GM18507 (cell line): ENCODE data around the gene SACS.
"Not testable (repeated sequence)": the region's sequence is repeated elsewhere in the genome, so short reads cannot be mapped to it uniquely, and the experiment has no call there.

Source experiments
- DNase-seq: peaks from one replicate; pipeline ENCODE4 v3.0.0; 2011; ENCODE audit warnings: low read depth; ENCODE audit not compliant: insufficient read length; ENCODE audit errors: extremely low spot score
- FAIRE-seq: peaks from 2 replicates; lab custom pipeline; 2011; peaks lifted over from hg19 to GRCh38; lab: Jason Lieb, UNC

SACS gene

GRCh38 chr13:23456437-23457210, 23.1 kb upstream of the SACS start:
- FAIRE-seq, result no peak
- no peak for DNase-seq

DNA sequence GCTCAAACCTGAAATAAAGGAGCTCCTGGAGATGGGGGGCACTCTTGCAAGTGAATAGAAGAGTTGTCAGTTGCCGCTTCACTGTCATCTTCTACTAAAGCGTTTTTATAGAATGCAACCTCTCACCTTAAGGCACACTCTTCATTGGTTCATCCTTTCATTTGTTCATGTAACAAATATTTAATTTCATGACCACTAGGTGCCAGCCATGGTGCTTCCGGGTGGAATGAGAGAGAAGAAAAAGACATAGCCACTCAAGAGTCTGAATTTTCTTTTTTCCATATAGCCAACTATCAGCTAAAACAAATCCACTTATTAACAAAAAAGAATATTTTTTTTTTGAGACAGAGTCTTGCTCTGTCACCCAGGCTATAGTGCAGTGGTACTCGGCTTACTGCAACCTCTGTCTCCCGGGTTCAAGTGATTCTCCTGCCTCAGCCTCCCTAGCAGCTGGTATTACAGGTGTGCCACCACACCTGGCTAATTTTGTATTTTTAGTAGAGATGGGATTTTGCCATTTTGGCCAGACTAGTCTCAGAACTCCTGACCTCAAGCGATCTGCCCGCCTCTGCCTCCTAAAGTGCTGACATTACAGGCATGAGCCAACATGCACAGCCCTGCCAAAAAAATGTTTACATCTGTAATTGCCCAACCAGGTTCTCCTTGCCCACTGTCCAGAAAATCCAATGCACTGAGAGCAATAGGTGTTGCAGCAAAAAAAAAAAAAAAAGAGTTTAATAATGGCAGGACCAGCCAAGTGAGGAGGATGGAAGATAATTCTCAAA, 22.1 kb upstream of the SACS start:
- no peak for DNase-seq
- FAIRE-seq, result no peak

- FAIRE-seq, result no peak
- DNase-seq, result no peak
These were observed 19.6 kb upstream of the SACS start for GRCh38 chr13:23453132-23453531.

- FAIRE-seq (no peak), DNase-seq (no peak)
These were observed 17.0 kb upstream of the SACS start for GRCh38 chr13:23450340-23451046.

- FAIRE-seq (no peak), DNase-seq (no peak)
These were observed 16.1 kb upstream of the SACS start for GRCh38 chr13:23449398-23450162.

DNA sequence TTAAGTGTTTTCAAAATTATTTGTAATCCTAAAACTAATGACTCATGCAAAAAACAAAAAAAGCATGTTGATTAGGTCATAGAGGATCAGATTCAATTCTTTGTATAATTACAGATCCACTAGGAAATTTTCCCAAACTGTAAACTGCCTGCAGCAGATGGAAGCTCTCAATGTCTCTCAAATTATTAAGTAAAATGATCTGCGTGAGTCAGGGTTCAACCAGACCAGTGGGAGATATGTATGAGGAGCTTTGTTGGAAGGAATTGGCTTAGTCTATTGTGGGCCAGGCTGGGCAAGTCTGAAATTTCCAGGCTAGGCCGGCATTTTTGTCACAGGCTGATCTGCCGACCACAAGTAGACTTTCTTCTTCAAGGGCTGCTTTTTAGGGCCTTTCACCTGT, 14.4 kb upstream of the SACS start:
- FAIRE-seq (no peak), DNase-seq (no peak)

GRCh38 chr13:23445794-23446193, 12.3 kb upstream of the SACS start:
- FAIRE-seq (no peak), DNase-seq (no peak)

DNA sequence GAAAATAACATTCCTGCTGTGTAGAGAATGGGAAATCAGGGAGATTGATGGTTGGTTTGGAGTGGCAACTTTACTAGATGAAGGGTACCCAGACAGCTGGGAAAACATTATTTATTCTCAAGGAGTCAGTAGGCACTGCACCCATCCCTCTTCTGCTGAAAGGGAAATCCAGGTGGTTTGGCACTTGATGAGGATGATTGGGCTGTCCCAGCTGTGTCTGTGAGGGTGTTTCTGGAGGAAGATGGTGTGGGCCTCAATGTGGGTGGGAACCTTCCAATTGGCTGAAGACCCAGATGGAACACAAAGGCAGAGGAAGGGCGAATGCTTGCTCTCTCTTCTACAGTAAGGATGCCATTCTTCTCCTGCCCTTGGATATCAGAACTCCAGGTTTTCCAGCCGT, 10.4 kb upstream of the SACS start:
- no peak for FAIRE-seq
- no peak for DNase-seq

DNA sequence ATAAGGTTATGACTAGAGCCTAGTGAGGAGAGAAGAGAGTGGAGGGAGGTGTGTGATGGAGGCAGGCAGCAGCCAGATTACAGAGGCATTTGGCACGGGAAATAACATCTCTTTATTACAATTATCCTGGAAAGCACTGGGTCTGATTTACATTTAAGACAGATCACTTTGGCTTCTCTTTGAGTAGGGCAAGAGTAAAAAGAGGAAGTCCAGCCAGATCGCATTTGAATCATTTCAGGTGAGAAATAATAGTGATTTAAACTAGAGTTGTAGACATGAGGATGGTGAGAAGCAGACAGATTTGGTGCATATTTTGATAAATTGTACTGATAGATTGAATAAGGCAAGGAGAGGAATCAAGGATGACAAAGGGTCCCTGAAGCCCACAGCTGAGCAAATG, 9.6 kb upstream of the SACS start:
- FAIRE-seq (no peak), DNase-seq (no peak)

DNA sequence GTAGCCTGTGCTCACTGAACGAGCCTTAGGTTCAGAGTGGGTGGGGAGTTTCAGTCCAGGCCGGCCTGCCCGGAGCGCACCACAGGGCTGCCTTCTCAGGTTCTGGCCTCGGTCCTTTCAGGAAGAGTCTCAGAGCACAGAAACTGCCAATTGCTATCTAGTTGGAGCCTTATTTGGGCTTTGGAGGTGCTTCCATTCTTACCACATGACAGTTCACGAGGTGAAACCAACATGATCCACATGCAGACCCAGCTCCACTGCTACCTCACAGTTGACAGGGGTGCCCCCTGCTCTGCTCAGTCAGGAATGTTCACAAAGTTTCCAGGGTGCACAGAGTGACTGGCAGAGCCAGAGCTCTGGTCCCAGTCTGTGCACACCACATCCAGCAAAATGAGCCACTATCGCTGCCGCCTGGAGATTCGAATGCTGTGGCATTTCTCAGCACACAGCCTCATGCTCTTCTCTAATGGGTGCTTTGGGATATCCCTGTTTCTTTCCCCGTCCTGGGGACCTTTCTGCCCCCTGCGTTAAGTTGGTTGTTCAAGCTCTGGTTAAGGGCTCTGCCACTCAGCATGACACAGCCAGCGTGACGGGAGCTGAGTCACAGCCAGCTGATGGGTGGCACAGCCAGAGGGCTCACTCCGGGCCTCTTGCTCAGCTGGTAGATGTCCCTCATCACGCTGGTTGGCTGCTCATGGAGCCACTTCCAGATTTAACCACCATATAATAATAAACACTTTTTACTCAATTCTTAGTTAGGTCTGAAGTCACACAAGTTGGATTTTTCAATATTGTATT, 7.5 kb upstream of the SACS start:
- FAIRE-seq, result no peak
- no peak for DNase-seq

- not testable (repeated sequence) for FAIRE-seq
These were observed 6.8 kb upstream of the SACS start for GRCh38 chr13:23440324-23440723.

DNA sequence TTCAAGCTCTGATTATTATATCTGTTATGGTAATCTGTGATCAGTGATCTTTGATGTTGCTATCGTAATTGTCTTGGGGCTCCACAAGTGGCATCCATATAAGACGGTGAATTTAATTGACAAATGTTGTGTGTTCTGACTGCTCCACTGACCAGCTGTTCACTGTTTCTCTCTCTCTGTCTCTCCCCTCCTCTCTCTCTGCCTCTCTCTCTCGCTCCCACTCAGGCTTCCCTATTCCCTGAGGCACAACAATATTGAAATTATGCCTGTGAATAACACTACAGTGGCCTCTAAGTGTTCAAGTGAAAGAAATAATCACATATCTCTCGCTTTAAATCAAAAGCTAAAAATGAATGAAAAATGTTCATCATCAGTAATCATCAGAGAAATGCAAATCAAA, 4.4 kb upstream of the SACS start:
- FAIRE-seq, result no peak
- DNase-seq, result no peak

More at GRCh38 chr13:23440324-23440723, 6.8 kb upstream of the SACS start:
- not testable (repeated sequence) for DNase-seq

DNA sequence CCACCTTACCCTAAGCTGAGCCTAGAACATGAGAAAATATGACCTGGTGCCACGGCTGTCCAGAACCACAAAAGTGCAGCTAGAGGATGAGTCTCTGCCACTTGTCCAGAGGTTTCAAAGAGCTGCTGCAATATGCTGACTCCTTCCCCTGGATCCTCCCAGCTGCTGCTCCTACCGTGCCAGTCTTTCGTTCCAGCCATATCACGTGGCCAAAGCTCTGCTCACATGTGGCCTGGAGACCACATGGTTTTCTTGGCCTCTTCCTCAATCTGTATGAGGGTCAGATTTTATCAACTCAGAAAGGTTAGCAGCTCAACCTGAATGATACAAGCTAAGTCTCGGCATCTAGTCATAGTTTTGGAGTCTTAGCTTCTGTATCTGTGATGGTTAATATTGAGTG, 3.2 kb upstream of the SACS start:
- DNase-seq (no peak), FAIRE-seq (no peak)

- no peak for DNase-seq
- FAIRE-seq, result no peak
These were observed 989 bp upstream of the SACS start for GRCh38 chr13:23434491-23434890.

DNA sequence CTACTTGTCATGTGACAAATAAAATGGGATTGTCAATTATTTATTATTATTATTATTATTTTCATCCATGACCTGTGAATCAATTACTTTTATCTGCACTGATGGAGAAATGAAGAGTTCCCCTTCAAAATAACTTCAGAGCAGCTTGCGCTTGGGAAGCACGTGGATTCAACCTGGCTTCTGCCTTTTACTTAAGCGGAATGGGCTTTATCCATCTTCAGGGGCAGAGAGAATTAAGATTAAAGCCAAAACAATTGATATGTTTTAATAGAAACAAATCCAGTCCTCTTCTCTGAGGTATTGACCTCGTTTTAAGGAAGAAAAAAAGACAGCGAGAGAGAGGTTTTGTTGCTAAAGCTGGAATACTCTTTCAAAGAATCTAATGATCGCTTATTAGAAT, 876 bp downstream of the SACS start:
- DNase-seq, result no peak
- no peak for FAIRE-seq

GRCh38 chr13:23430664-23431063, 2.8 kb downstream of the SACS start:
- DNase-seq (no peak), FAIRE-seq (no peak)

GRCh38 chr13:23427881-23428528, 5.5 kb downstream of the SACS start:
- no peak for DNase-seq
- no peak for FAIRE-seq

DNA sequence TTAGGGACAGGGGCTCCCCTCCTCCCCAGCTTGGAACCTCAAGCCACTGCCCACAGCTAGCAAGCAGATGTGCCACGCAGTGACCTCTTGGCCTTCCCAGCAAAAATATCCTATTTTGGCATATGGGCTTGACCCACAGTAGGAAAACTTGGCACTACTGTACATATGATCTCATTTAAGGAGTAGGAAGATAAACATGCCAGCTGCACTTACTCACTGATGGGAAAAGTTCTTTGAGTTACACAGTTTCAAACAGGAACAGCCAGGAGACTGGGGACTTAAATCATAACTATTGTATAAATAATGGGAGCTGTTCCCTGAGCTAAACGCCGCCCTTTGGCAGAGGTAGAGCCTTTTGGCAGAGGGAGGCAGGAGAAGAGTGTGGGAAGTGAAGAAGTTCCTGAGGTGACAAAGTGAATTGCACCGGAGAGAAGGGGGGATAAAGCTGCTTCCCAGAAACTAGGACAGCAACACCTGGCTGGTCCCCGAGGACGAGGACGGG, 6.1 kb downstream of the SACS start:
- DNase-seq, result no peak
- FAIRE-seq, result no peak
